ENCODE data around the gene REV3L.
A peak's percentile ranks its signal among the peaks of the same experiment; 100 is the strongest.
"Not testable (repeated sequence)": the region's sequence is repeated elsewhere in the genome, so short reads cannot be mapped to it uniquely, and the experiment has no call there.

REV3L gene

GRCh38 chr6:111494951-111495635, 12.1 kb upstream of the REV3L start:
- no peak for ATAC-seq

GRCh38 chr6:111492499-111492898, 9.5 kb upstream of the REV3L start:
- DNase-seq (no peak), ATAC-seq (no peak)

More at GRCh38 chr6:111494951-111495635, 12.1 kb upstream of the REV3L start:
- DNase-seq: no peak

- DNase-seq (no peak), ATAC-seq (no peak)
These were observed 7.0 kb upstream of the REV3L start for GRCh38 chr6:111490067-111490466.

- no peak for DNase-seq
- peak; percentile 16 for ATAC-seq
These were observed 4.6 kb upstream of the REV3L start for GRCh38 chr6:111487661-111488060.

- ATAC-seq (no peak), DNase-seq (no peak)
These were observed 3.9 kb upstream of the REV3L start for GRCh38 chr6:111486921-111487320.

- no peak for ATAC-seq
- no peak for DNase-seq
These were observed 3.5 kb upstream of the REV3L start for GRCh38 chr6:111486475-111486874.

GRCh38 chr6:111485342-111485741, 2.3 kb upstream of the REV3L start:
- ATAC-seq (no peak), DNase-seq (no peak)

GRCh38 chr6:111484633-111484930, 1.6 kb upstream of the REV3L start:
- no peak for ATAC-seq
- DNase-seq: no peak

- peak; percentile 87 for DNase-seq
These were observed 966 bp upstream of the REV3L start for GRCh38 chr6:111483736-111484632.

GRCh38 chr6:111482188-111482958, 645 bp downstream of the REV3L start:
- ATAC-seq: peak; percentile 5
- peak; percentile 52 for DNase-seq

More at GRCh38 chr6:111483736-111484632, 966 bp upstream of the REV3L start:
- peak; percentile 65 for ATAC-seq

- no peak for DNase-seq
- no peak for ATAC-seq
These were observed 1.2 kb downstream of the REV3L start for GRCh38 chr6:111481836-111482187.

- DNase-seq (no peak), ATAC-seq (no peak)
These were observed 1.8 kb downstream of the REV3L start for GRCh38 chr6:111480988-111481822.

- DNase-seq (no peak), ATAC-seq (no peak)
These were observed 4.3 kb downstream of the REV3L start for GRCh38 chr6:111478749-111479148.

- no peak for DNase-seq
- ATAC-seq: no peak
These were observed 4.9 kb downstream of the REV3L start for GRCh38 chr6:111478064-111478476.

GRCh38 chr6:111477481-111477938, 5.5 kb downstream of the REV3L start:
- no peak for DNase-seq
- no peak for ATAC-seq

GRCh38 chr6:111476061-111476460, 7.0 kb downstream of the REV3L start:
- not testable (repeated sequence) for ATAC-seq, DNase-seq

- DNase-seq: no peak
- ATAC-seq: no peak
These were observed 8.2 kb downstream of the REV3L start for GRCh38 chr6:111474771-111475170.

- DNase-seq (no peak), ATAC-seq (no peak)
These were observed 8.9 kb downstream of the REV3L start for GRCh38 chr6:111474106-111474505.

GRCh38 chr6:111472933-111473435, 10.0 kb downstream of the REV3L start:
- peak; percentile 32 for ATAC-seq

GRCh38 chr6:111471958-111472357, 11.1 kb downstream of the REV3L start:
- ATAC-seq (no peak), DNase-seq (no peak)

More at GRCh38 chr6:111472933-111473435, 10.0 kb downstream of the REV3L start:
- DNase-seq: no peak

GRCh38 chr6:111471533-111471932, 11.5 kb downstream of the REV3L start:
- ATAC-seq: no peak
- DNase-seq: no peak

- ATAC-seq: no peak
These were observed 12.0 kb downstream of the REV3L start for GRCh38 chr6:111470991-111471390.

More at GRCh38 chr6:111470991-111471390, 12.0 kb downstream of the REV3L start:
- no peak for DNase-seq
